Measurements from ENCODE around the gene CNTN5. TPM values are rescaled to one million over a fixed set of nuclear protein-coding genes. Genes with fewer than 3 reads are reported as not detected.

The CNTN5 gene
- polyA plus RNA-seq, 1 of the 3 experiments (the other 2 are of a cell fraction) = not detected

DNA sequence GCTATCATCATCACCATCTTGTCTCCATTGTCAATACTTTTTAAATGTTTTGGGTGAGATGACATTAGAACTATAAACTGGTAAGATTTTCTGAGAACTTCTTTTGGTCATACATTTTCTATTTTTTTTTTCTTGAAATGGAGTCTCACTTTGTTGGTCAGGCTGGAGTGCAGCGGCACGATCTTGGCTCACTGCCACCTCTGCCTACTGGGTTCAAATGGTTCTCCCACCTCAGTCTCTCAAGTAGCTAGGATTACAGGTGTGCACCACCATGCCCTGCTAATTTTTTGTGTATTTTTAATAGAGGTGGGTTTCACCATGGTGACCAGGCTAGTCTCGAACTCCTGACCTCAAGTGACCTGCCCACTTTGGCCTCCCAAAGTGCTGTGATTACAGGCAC lies 880.4 kb downstream of the CNTN5 start:
- no peak overlapping the region for H3K4me3 ChIP-seq (ENCODE audit: low read depth in 2 of 2, low read length in 1 of 2)
- no peaks in the 10 kb centered on the region for H3K79me2 ChIP-seq (ENCODE audit: insufficient read depth)
- DNase-seq = no peak
- TF ChIP-seq MEF2A (IDR thresholded peaks at IDR 0.05; ENCODE audit: borderline replicate concordance, low read depth) (no peak), POLR2AphosphoS5 (IDR thresholded peaks at IDR 0.05; ENCODE audit: low read depth, low read length) (no peak), TAF1 (IDR thresholded peaks at IDR 0.05; ENCODE audit: borderline replicate concordance, low read depth, low read length) (no peak), EP300 (IDR thresholded peaks at IDR 0.05; ENCODE audit: borderline replicate concordance in 1 of 2, low read depth in 1 of 2, low read length in 1 of 2) (no peak), EZH2phosphoT487 (IDR thresholded peaks at IDR 0.05; ENCODE audit: borderline replicate concordance, low read depth) (no peak)
- H4K20me1 ChIP-seq (ENCODE audit: insufficient read depth) = no peaks in the 10 kb centered on the region
- H3K9ac ChIP-seq = no peak overlapping the region
- no peaks in the 10 kb centered on the region for H3K4me1 ChIP-seq (ENCODE audit: control insufficient read depth in 1 of 2, insufficient read depth in 2 of 2, low read depth in 1 of 2, low read length in 1 of 2)
- no peak overlapping the region for H3K4me2 ChIP-seq
- no peaks in the 10 kb centered on the region for H3K27me3 ChIP-seq (ENCODE audit: insufficient read depth)
- H2AFZ ChIP-seq (ENCODE audit: low read depth) = no peak overlapping the region
- ChIA-PET POLR2A (no interaction called here), CTCF (no interaction called here)
- no peaks in the 10 kb centered on the region for H3K36me3 ChIP-seq (replicated peaks in 1 of 2; ENCODE audit: control insufficient read depth in 1 of 2, insufficient read depth in 2 of 2, low read length in 1 of 2)
- H3F3A ChIP-seq (replicated peaks; ENCODE audit: insufficient read depth) = no peaks in the 10 kb centered on the region
- 25% methylated on average over 3 of the region's 3 CpGs for WGBS (ENCODE audit: low lambda C conversion rate)
- H3K9me3 ChIP-seq = no peaks in the 10 kb centered on the region
- H3K27ac ChIP-seq (ENCODE audit: low read depth in 2 of 2, low read length in 1 of 2) = no peak overlapping the region
- no peaks in the 10 kb centered on the region for H3K9me2 ChIP-seq

DNA sequence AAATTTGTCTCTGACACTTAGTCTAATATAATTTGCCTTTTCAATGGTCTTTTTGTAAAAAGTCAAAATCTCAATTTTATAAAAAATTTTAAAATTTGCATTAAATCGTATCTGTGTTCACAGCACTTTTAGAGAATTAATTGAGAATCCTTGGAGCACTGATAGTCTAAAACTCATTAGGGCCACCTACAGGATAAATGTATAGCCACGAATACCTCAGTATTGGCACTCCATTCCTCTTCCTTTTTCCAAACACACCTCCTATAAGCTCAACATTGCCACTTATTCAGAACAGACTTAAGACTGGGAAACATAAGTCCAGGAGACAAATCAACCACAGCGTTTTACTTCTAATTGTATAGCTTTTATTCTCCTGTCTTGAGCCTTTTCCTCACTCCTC lies 890.4 kb downstream of the CNTN5 start:
- no peaks in the 10 kb centered on the region for H3K79me2 ChIP-seq (ENCODE audit: insufficient read depth)
- ChIA-PET CTCF (no interaction called here), POLR2A (no interaction called here)
- no peaks in the 10 kb centered on the region for H3K9me3 ChIP-seq
- no peaks in the 10 kb centered on the region for H3F3A ChIP-seq (replicated peaks; ENCODE audit: insufficient read depth)
- H3K4me3 ChIP-seq (ENCODE audit: low read depth in 2 of 2, low read length in 1 of 2) = no peak overlapping the region
- no peaks in the 10 kb centered on the region for H3K27me3 ChIP-seq (ENCODE audit: insufficient read depth)
- no peak for DNase-seq
- H3K9ac ChIP-seq = no peak overlapping the region
- H2AFZ ChIP-seq (ENCODE audit: low read depth) = no peak overlapping the region
- H3K4me2 ChIP-seq = no peak overlapping the region
- H3K36me3 ChIP-seq (replicated peaks in 1 of 2; ENCODE audit: control insufficient read depth in 1 of 2, insufficient read depth in 2 of 2, low read length in 1 of 2) = no peaks in the 10 kb centered on the region
- H3K4me1 ChIP-seq (ENCODE audit: control insufficient read depth in 1 of 2, insufficient read depth in 2 of 2, low read depth in 1 of 2, low read length in 1 of 2) = no peaks in the 10 kb centered on the region
- H4K20me1 ChIP-seq (ENCODE audit: insufficient read depth) = no peaks in the 10 kb centered on the region
- H3K27ac ChIP-seq (ENCODE audit: low read depth in 2 of 2, low read length in 1 of 2) = no peak overlapping the region
- 3% methylated on average over 3 of the region's 3 CpGs for WGBS (ENCODE audit: low lambda C conversion rate)
- H3K9me2 ChIP-seq = no peaks in the 10 kb centered on the region
- no peak for TF ChIP-seq EZH2phosphoT487 (IDR thresholded peaks at IDR 0.05; ENCODE audit: borderline replicate concordance, low read depth)
- TF ChIP-seq, protein P1, sequence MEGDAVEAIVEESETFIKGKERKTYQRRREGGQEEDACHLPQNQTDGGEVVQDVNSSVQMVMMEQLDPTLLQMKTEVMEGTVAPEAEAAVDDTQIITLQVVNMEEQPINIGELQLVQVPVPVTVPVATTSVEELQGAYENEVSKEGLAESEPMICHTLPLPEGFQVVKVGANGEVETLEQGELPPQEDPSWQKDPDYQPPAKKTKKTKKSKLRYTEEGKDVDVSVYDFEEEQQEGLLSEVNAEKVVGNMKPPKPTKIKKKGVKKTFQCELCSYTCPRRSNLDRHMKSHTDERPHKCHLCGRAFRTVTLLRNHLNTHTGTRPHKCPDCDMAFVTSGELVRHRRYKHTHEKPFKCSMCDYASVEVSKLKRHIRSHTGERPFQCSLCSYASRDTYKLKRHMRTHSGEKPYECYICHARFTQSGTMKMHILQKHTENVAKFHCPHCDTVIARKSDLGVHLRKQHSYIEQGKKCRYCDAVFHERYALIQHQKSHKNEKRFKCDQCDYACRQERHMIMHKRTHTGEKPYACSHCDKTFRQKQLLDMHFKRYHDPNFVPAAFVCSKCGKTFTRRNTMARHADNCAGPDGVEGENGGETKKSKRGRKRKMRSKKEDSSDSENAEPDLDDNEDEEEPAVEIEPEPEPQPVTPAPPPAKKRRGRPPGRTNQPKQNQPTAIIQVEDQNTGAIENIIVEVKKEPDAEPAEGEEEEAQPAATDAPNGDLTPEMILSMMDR (IDR thresholded peaks at IDR 0.05) = peak; percentile 13; the same call in 1 of the 2 replicates

DNA sequence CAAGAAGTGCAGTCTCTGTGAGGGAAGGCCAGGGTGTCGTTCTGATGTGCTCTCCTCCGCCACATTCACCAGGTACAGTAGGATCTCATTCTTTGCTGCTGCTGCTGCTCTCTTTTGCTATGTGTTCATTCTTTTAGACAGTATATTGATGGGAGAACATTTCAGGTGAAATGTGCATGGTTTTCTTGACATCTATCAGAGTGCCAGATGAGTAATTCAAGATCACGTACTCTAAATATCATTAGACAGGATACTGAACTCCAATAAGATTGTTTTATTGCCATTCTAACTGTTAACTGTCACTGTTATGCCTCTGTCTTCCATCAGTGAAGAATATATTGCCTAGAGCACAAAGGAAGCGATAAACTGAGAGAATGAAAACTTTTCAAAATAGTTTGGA lies 895.3 kb downstream of the CNTN5 start:
- no peak overlapping the region for H3K4me2 ChIP-seq
- no peak overlapping the region for H2AFZ ChIP-seq (ENCODE audit: low read depth)
- no peak for DNase-seq
- H4K20me1 ChIP-seq (ENCODE audit: insufficient read depth) = no peaks in the 10 kb centered on the region
- no peak overlapping the region for H3K9ac ChIP-seq
- no peak overlapping the region for H3K4me3 ChIP-seq (ENCODE audit: low read depth in 2 of 2, low read length in 1 of 2)
- H3K4me1 ChIP-seq (ENCODE audit: control insufficient read depth in 1 of 2, insufficient read depth in 2 of 2, low read depth in 1 of 2, low read length in 1 of 2) = no peaks in the 10 kb centered on the region
- H3K79me2 ChIP-seq (ENCODE audit: insufficient read depth) = no peaks in the 10 kb centered on the region
- CTCF ChIA-PET = no interaction called here
- no peaks in the 10 kb centered on the region for H3K27me3 ChIP-seq (ENCODE audit: insufficient read depth)
- 3% methylated on average over 4 of the region's 4 CpGs for WGBS (ENCODE audit: low lambda C conversion rate)
- POLR2A ChIA-PET = no interaction called here
- H3K9me2 ChIP-seq = no peaks in the 10 kb centered on the region
- no peaks in the 10 kb centered on the region for H3K9me3 ChIP-seq
- no peaks in the 10 kb centered on the region for H3K36me3 ChIP-seq (replicated peaks in 1 of 2; ENCODE audit: control insufficient read depth in 1 of 2, insufficient read depth in 2 of 2, low read length in 1 of 2)
- no peaks in the 10 kb centered on the region for H3F3A ChIP-seq (replicated peaks; ENCODE audit: insufficient read depth)
- H3K27ac ChIP-seq (ENCODE audit: low read depth in 2 of 2, low read length in 1 of 2) = no peak overlapping the region
- TF ChIP-seq TCF12 (IDR thresholded peaks at IDR 0.05) (no peak), RAD21 (IDR thresholded peaks at IDR 0.05; ENCODE audit: low read length) (no peak), MEF2A (IDR thresholded peaks at IDR 0.05; ENCODE audit: borderline replicate concordance, low read depth) (no peak), NRF1 (IDR thresholded peaks at IDR 0.05; ENCODE audit: low read depth, low read length) (no peak), EP300 (IDR thresholded peaks at IDR 0.05; ENCODE audit: borderline replicate concordance in 1 of 2, low read depth in 1 of 2, low read length in 1 of 2) (no peak), EZH2phosphoT487 (IDR thresholded peaks at IDR 0.05; ENCODE audit: borderline replicate concordance, low read depth) (no peak), RXRA (IDR thresholded peaks at IDR 0.05; ENCODE audit: borderline replicate concordance, low read depth) (no peak), FOXM1 (IDR thresholded peaks at IDR 0.05; ENCODE audit: low read depth) (no peak)
- TF ChIP-seq, protein P2, sequence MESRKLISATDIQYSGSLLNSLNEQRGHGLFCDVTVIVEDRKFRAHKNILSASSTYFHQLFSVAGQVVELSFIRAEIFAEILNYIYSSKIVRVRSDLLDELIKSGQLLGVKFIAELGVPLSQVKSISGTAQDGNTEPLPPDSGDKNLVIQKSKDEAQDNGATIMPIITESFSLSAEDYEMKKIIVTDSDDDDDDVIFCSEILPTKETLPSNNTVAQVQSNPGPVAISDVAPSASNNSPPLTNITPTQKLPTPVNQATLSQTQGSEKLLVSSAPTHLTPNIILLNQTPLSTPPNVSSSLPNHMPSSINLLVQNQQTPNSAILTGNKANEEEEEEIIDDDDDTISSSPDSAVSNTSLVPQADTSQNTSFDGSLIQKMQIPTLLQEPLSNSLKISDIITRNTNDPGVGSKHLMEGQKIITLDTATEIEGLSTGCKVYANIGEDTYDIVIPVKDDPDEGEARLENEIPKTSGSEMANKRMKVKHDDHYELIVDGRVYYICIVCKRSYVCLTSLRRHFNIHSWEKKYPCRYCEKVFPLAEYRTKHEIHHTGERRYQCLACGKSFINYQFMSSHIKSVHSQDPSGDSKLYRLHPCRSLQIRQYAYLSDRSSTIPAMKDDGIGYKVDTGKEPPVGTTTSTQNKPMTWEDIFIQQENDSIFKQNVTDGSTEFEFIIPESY (IDR thresholded peaks at IDR 0.05; ENCODE audit: borderline replicate concordance, low read depth) = no peak
- TF ChIP-seq, protein P3, sequence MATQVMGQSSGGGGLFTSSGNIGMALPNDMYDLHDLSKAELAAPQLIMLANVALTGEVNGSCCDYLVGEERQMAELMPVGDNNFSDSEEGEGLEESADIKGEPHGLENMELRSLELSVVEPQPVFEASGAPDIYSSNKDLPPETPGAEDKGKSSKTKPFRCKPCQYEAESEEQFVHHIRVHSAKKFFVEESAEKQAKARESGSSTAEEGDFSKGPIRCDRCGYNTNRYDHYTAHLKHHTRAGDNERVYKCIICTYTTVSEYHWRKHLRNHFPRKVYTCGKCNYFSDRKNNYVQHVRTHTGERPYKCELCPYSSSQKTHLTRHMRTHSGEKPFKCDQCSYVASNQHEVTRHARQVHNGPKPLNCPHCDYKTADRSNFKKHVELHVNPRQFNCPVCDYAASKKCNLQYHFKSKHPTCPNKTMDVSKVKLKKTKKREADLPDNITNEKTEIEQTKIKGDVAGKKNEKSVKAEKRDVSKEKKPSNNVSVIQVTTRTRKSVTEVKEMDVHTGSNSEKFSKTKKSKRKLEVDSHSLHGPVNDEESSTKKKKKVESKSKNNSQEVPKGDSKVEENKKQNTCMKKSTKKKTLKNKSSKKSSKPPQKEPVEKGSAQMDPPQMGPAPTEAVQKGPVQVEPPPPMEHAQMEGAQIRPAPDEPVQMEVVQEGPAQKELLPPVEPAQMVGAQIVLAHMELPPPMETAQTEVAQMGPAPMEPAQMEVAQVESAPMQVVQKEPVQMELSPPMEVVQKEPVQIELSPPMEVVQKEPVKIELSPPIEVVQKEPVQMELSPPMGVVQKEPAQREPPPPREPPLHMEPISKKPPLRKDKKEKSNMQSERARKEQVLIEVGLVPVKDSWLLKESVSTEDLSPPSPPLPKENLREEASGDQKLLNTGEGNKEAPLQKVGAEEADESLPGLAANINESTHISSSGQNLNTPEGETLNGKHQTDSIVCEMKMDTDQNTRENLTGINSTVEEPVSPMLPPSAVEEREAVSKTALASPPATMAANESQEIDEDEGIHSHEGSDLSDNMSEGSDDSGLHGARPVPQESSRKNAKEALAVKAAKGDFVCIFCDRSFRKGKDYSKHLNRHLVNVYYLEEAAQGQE (IDR thresholded peaks at IDR 0.05; ENCODE audit: low read depth, low read length) = no peak

Data from SK-N-SH (cell line).